ENCODE data around the gene ZNF837.

ZNF837 gene

GRCh38 chr19:58387338-58388174, 6.7 kb upstream of the ZNF837 start:
- peak; percentile 15 for TF ChIP-seq CTCF (conservative IDR thresholded peaks at IDR 0.05; ENCODE audit: low read depth, low read length)
- H3K4me3 ChIP-seq (ENCODE audit: low read length): peak overlapping the region; percentile 66
- DNase-seq (ENCODE audit: low read depth): no peak

- peak; percentile 97 for DNase-seq (ENCODE audit: low read depth)
- TF ChIP-seq CTCF (conservative IDR thresholded peaks at IDR 0.05; ENCODE audit: low read depth, low read length): no peak
- peak within 1 kb of the TSS; percentile 66 for H3K4me3 ChIP-seq (ENCODE audit: low read length)
Observed at GRCh38 chr19:58386576-58387337, 5.9 kb upstream of the ZNF837 start, which contains the start of gene RPS5. RPS5 (plus strand) TSS chr19:58387269; CDS start chr19:58388138, 869 bp downstream.

DNA sequence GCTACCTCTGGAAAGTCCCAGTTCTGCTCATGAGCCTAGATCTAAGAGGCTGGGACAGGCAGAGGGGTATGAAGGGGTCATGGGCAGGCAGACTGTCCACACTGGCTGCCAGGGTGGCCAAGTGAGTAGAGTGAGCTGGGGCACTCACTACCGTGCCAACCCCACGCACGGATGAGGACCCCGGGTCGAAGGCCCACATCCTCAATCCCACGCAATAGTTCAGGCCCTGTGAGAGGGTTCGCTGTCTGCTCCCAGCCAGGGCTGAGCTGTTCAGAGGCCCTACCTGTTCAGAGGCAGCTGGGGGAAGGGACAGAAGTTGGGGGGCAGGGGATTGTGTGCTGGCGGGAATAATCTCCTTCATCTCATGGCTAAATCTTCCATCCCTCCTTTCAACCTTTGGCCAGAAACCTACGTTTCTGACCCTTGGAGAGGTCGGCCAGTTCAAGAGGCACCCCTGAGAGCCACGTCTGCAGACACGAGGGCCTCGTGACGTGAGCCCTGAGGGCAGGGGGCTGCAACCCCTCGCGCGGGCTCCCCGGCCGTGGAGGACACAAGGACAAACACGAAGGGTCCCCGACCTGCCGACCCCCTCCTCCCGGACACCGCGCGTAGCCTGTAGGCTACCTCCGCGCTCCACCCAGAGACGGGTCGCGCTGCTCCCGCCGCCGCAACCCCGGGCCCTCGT, 5.2 kb upstream of the ZNF837 start:
- H3K4me3 ChIP-seq (ENCODE audit: low read length): peak overlapping the region; percentile 66
- TF ChIP-seq CTCF (conservative IDR thresholded peaks at IDR 0.05; ENCODE audit: low read depth, low read length): no peak
- DNase-seq (ENCODE audit: low read depth): no peak

- TF ChIP-seq CTCF (conservative IDR thresholded peaks at IDR 0.05; ENCODE audit: low read depth, low read length): no peak
- DNase-seq (ENCODE audit: low read depth): no peak
- peak overlapping the region; percentile 66 for H3K4me3 ChIP-seq (ENCODE audit: low read length)
Observed at GRCh38 chr19:58385313-58385890, 4.6 kb upstream of the ZNF837 start.

- DNase-seq (ENCODE audit: low read depth): no peak
- TF ChIP-seq CTCF (conservative IDR thresholded peaks at IDR 0.05; ENCODE audit: low read depth, low read length): no peak
- no peak overlapping the region for H3K4me3 ChIP-seq (ENCODE audit: low read length)
Observed at GRCh38 chr19:58382997-58383603, 2.3 kb upstream of the ZNF837 start.

DNA sequence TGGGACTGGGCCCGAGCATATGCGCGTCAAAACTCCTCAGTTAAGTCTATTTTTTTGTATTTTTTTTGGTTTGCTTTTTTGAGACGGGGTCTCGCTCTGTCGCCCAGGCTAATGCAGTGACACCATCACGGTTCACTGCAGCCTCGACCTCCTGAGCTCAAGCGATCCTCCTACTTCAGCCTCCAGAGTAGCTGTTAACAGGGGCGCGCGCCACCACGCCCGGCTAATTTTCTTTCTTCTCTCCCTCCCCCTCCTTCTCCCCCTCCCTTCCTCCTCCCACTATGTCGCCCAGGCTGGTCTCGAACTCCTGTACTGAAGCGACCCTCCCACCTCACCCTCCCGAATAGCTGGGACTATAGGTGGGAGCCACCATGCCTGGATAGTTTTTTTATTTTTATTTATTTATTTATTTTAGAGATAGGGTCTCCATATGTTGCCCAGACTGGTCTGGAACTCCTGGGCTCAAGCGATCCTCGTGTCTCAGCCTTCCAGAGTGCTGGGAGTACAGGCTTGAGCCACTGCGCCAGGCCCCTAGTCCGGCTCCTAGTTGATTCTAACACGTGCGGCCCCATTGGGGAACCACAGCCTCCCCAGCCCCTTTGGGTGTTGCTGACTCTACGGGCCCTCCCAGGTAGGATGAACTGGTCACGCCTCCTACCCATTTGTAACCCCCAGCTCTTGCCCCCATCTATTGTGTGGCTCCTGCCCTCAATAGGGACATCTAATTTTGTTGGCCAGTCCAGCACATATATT, 806 bp upstream of the ZNF837 start:
- no peak for TF ChIP-seq CTCF (conservative IDR thresholded peaks at IDR 0.05; ENCODE audit: low read depth, low read length)
- no peak for DNase-seq (ENCODE audit: low read depth)
- H3K4me3 ChIP-seq (ENCODE audit: low read length): peak overlapping the region; percentile 87

All from retinal pigment epithelial cell (primary cell).